ENCODE results near the gene OR10AD1. TPM values are rescaled to one million over a fixed set of nuclear protein-coding genes. Genes with fewer than 3 reads are reported as not detected.

OR10AD1 gene, protein sequence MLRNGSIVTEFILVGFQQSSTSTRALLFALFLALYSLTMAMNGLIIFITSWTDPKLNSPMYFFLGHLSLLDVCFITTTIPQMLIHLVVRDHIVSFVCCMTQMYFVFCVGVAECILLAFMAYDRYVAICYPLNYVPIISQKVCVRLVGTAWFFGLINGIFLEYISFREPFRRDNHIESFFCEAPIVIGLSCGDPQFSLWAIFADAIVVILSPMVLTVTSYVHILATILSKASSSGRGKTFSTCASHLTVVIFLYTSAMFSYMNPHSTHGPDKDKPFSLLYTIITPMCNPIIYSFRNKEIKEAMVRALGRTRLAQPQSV
- total RNA-seq (2022; extraction: Qiagen RNA extraction) = not detected in 5 replicates

DNA sequence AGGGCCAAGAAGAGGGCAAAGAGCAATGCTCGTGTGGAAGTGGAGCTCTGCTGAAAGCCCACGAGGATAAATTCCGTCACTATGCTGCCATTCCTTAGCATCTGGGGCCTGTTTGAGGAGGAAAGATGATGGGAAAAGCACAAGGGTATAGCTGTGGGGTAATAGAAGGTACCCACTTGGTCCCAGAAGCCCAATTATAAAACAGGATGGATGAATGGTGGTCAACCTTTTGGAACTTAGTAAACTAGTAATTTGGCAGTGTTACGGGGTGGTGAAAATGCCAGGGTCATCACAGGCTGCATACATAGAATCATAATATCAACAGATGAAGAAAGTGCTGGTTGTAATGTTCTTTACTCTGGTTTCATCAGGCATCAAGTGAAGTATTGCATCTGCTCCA, at the start of gene OR10AD1:
TSS of gene OR10AD1 (minus strand) at position 101 of the 400 bp plus-strand sequence. CDS start at position 101, 0 bp downstream.

GRCh38 chr12:48183091-48183875, 19.8 kb downstream of the OR10AD1 start, which contains the start of gene CCDC184:
Gene CCDC184 (plus strand): TSS chr12:48183644. CDS start chr12:48184123, 479 bp downstream.

DNA sequence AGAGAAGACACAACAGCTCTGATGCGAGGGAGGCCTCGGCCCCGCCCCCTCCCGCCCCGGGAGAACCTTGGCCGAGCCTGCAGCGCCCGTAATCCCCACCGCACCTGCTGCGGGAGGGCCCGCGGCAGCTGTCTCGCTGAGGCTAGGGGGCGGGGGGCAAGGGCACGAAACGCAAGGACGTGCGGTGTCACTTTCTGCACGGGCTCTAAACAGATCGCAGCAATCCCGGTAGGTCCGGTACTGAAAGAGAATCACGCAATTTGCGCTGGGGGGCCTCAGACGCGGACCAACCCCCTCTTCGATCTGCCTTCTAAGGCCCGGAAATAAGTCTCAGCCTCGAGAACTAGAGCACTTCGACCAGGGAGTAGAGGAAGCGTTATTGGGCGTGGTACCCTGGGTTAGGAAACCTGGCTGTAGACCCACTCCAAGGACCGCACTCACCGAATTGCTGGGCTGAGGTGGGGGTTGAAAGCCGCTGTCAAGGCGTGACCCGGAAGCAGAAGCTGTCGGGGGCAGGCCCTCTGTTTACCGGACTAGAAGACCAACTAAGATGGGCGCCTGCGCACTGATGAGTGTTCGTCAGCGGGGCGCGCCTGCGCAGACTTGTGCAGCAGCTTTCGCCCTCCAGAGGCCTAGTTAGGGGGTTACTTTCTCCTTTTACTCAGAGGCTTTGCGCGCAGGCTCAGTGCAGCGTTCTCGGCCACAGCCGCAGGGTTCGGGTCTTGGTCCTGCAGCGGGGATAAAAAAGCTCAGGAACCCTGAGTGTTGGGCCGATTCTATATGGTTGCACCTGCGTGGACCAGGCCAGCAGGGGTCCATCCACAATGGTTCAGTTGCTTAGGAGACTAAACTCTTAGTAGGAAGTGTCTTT, 45.8 kb downstream of the OR10AD1 start, which contains the start of gene ASB8:
TSS of gene ASB8 (minus strand) at position 498 of the 871 bp plus-strand sequence. CDS start 4,019 bp downstream, outside the sequence.

Other genes starting within 250 kb of the OR10AD1 start
- 120 to 140 TPM (median 124 TPM) in 5 replicates for gene TMEM106C, start 239.7 kb downstream of the OR10AD1 start, total RNA-seq (2022; extraction: Qiagen RNA extraction)
- gene COL2A1, start 198.8 kb downstream of the OR10AD1 start, total RNA-seq (2022; extraction: Qiagen RNA extraction) = 0.05 to 0.24 TPM (median 0.11 TPM) in 5 replicates
- gene SENP1, start 97.2 kb downstream of the OR10AD1 start, total RNA-seq (2022; extraction: Qiagen RNA extraction) = 10.0 to 15.3 TPM (median 10.7 TPM) in 5 replicates
- 23.1 to 27.6 TPM (median 25.4 TPM) in 5 replicates for gene PFKM, start 83.9 kb downstream of the OR10AD1 start, total RNA-seq (2022; extraction: Qiagen RNA extraction)
- gene ASB8, start 45.8 kb downstream of the OR10AD1 start, total RNA-seq (2022; extraction: Qiagen RNA extraction) = 12.4 to 22.8 TPM (median 13.2 TPM) in 5 replicates
- 2.4 to 3.3 TPM (median 2.8 TPM) in 5 replicates for gene CCDC184, start 19.6 kb downstream of the OR10AD1 start, total RNA-seq (2022; extraction: Qiagen RNA extraction)
- 4.6 to 5.4 TPM (median 4.8 TPM) in 5 replicates for gene ZNF641, start 147.6 kb upstream of the OR10AD1 start, total RNA-seq (2022; extraction: Qiagen RNA extraction)

Data from A549 treated with AZD2906 at 1 μM for 4 hours (cell line).